GM23338 (cell line): ENCODE results near the gene KCNMA1. TPM values are rescaled to one million over a fixed set of nuclear protein-coding genes. Genes with fewer than 3 reads are reported as not detected.

ENCODE experiments used
- ATAC-seq: fragments of 200-7000 bp; cut with Tn5 transposase; 3 replicates; pipeline ENCODE4 v1.9.1; 2020
- DNase-seq: peaks from one replicate; pipeline ENCODE4 v3.0.0-alpha.2; 2015; ENCODE audit warnings: low spot score
- H2AFZ ChIP-seq: fragments of 200-600 bp; sonication (generic); 2 replicates; pipeline ENCODE4 v1.8.0; 2016; ENCODE audit warnings: antibody characterized with exemption, mild to moderate bottlenecking, moderate library complexity
- H3F3A ChIP-seq: fragments of 200-600 bp; sonication (generic); replicated peaks from 2 replicates; pipeline ENCODE4 v1.8.0; 2017; ENCODE audit warnings: antibody characterized with exemption, mixed run types, low read depth
- H3K27ac ChIP-seq: fragments of 200-600 bp; sonication (generic); 2 replicates; pipeline ENCODE4 v1.6.1; 2016; ENCODE audit warnings: low read depth
- H3K27me3 ChIP-seq: fragments of 200-600 bp; sonication (generic); 2 replicates; pipeline ENCODE4 v1.8.0; 2016; ENCODE audit warnings: mild to moderate bottlenecking, mixed run types, moderate library complexity; ENCODE audit not compliant: insufficient read depth
- H3K36me3 ChIP-seq: fragments of 200-600 bp; sonication (generic); 2 replicates; pipeline ENCODE4 v1.8.0; 2016; ENCODE audit warnings: mild to moderate bottlenecking; ENCODE audit not compliant: insufficient read depth
- H3K4me1 ChIP-seq: fragments of 200-600 bp; sonication (generic); 2 replicates; pipeline ENCODE4 v1.8.0; 2016; ENCODE audit warnings: mild to moderate bottlenecking, moderate library complexity; ENCODE audit not compliant: insufficient read depth
- H3K4me2 ChIP-seq: fragments of 200-600 bp; sonication (generic); 2 replicates; pipeline ENCODE4 v1.7.1; 2017; ENCODE audit warnings: mixed run types
- H3K4me3 ChIP-seq: fragments of 200-600 bp; sonication (generic); 2 replicates; pipeline ENCODE4 v1.6.1; 2016; ENCODE audit warnings: mixed run types
- H3K79me2 ChIP-seq: fragments of 200-600 bp; sonication (generic); replicated peaks from 2 replicates; pipeline ENCODE4 v1.8.0; 2017; ENCODE audit warnings: mild to moderate bottlenecking; ENCODE audit not compliant: insufficient read depth
- H3K9me2 ChIP-seq: fragments of 200-600 bp; sonication (generic); 2 replicates; pipeline ENCODE4 v1.8.0; 2017; ENCODE audit not compliant: insufficient read depth
- H4K20me1 ChIP-seq: fragments of 200-600 bp; sonication (generic); replicated peaks from 2 replicates; pipeline ENCODE4 v1.8.0; 2017; ENCODE audit warnings: mild to moderate bottlenecking; ENCODE audit not compliant: insufficient read depth
- H3K27ac Mint-ChIP-seq: 2 replicates; pipeline ENCODE4 v1.8.0; 2020; ENCODE audit warnings: inconsistent platforms, mild to moderate bottlenecking, moderate library complexity, mixed read lengths
- H3K27me3 Mint-ChIP-seq: 3 replicates; pipeline ENCODE4 v1.8.0; 2022; ENCODE audit warnings: low read depth, mild to moderate bottlenecking, moderate library complexity, mixed read lengths, inconsistent platforms; ENCODE audit not compliant: insufficient read depth, poor library complexity
- H3K36me3 Mint-ChIP-seq: 3 replicates; pipeline ENCODE4 v1.8.0; 2021; ENCODE audit warnings: low read depth, mild to moderate bottlenecking, inconsistent platforms, moderate library complexity, mixed read lengths
- H3K4me1 Mint-ChIP-seq: 3 replicates; pipeline ENCODE4 v1.8.0; 2020; ENCODE audit warnings: mild to moderate bottlenecking, inconsistent platforms, mixed read lengths
- H3K4me3 Mint-ChIP-seq: 3 replicates; pipeline ENCODE4 v1.8.0; 2021; ENCODE audit warnings: moderate library complexity, mild to moderate bottlenecking, inconsistent platforms, mixed read lengths
- H3K9me3 Mint-ChIP-seq: 3 replicates; pipeline ENCODE4 v1.8.0; 2020; ENCODE audit warnings: moderate library complexity, mild to moderate bottlenecking, inconsistent platforms, mixed read lengths
- CTCF ChIP-seq, 2 experiments: fragments of 200-600 bp in 1 of 2; sonication (generic) in 1 of 2; conservative IDR thresholded peaks; 2 replicates each; pipeline versions ENCODE4 v1.5.1 to v1.6.1; 2016 to 2017; ENCODE audit warnings: antibody characterized with exemption in 2 of 2, low read depth in 2 of 2, mild to moderate bottlenecking in 2 of 2, moderate library complexity in 1 of 2
- EZH2 ChIP-seq: fragments of 200-600 bp; sonication (generic); IDR thresholded peaks from one replicate; pipeline ENCODE4 v1.8.0; 2017; ENCODE audit warnings: antibody characterized with exemption, mild to moderate bottlenecking, low read depth; ENCODE audit not compliant: unreplicated experiment
- JUNB ChIP-seq: IDR thresholded peaks from one replicate; pipeline ENCODE4 v1.6.1; 2016; ENCODE audit warnings: antibody characterized with exemption; ENCODE audit not compliant: unreplicated experiment
- NANOG ChIP-seq: IDR thresholded peaks from 2 replicates; pipeline ENCODE4 v1.6.1; 2016; ENCODE audit warnings: antibody characterized with exemption, borderline replicate concordance
- POLR2AphosphoS5 ChIP-seq: IDR thresholded peaks from 2 replicates; pipeline ENCODE4 v1.6.1; 2016; ENCODE audit warnings: antibody characterized with exemption, low read depth
- REST ChIP-seq: IDR thresholded peaks from one replicate; pipeline ENCODE4 v1.6.1; 2018; ENCODE audit warnings: antibody characterized with exemption; ENCODE audit not compliant: unreplicated experiment
- STAT1 ChIP-seq: IDR thresholded peaks from one replicate; pipeline ENCODE4 v1.6.1; 2016; ENCODE audit warnings: antibody characterized with exemption; ENCODE audit not compliant: unreplicated experiment
- ZNF114 ChIP-seq: fragments of 250-450 bp; sonication (Bioruptor Pico); IDR thresholded peaks from 2 replicates; pipeline ENCODE4 v1.5.0; 2020; ENCODE audit warnings: mild to moderate bottlenecking, moderate library complexity
- ZNF331 ChIP-seq: fragments of 250-450 bp; sonication (Bioruptor Pico); IDR thresholded peaks from 2 replicates; pipeline ENCODE4 v1.5.0; 2020; ENCODE audit warnings: low read depth, mild to moderate bottlenecking, moderate library complexity
- polyA plus RNA-seq: library from polyadenylated mRNA; unstranded; fragments of >200 nt; fragmentation: Nextera tagmentation; extraction: Ambion mirVana; gene quantifications from 2 replicates; pipeline ENCODE4 v1.2.1, GENCODE V29; 2016
- total RNA-seq: library from RNA; depleted of rRNA; stranded (reverse); fragments of >200 nt; shearing (Covaris generic); gene quantifications from 2 replicates; pipeline ENCODE4 v1.2.3, GENCODE V29; 2014
- TF ChIP-seq, protein P1 (sequence below): IDR thresholded peaks from 2 replicates; pipeline ENCODE4 v1.6.1; 2016; ENCODE audit warnings: antibody characterized with exemption

The KCNMA1 gene
- total and polyA plus RNA-seq, 2 experiments from 2014 or later: 8.2 to 9.0 TPM

DNA sequence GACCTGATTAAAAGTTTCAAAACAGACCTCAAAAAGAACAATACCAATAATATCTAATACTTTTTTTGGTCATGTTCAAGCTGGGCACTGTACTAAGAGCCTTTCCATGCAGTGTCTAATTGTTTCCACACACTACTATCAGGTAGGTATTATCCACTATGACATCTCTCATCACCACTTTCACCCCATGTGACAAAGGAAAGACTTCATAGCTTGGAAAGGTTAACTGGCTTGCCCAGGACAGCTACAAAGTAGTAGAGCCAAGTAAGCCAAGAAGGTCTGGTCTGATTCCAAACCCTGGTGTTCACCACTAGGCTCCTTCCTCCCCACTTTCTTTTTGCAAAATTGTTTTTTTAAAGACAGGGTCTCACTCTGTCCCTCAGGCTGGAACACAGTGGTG is 400.5 kb downstream of the KCNMA1 start:
- ATAC-seq: no peak

More for the DNA sequence above, 400.5 kb downstream of the KCNMA1 start:
- Histone ChIP-seq H2AFZ (no peak overlapping the region), H3F3A (no peaks in the 10 kb centered on the region), H3K27me3 (no peaks in the 10 kb centered on the region), H3K36me3 (no peaks in the 10 kb centered on the region), H3K4me3 (no peak overlapping the region), H3K9me2 (no peaks in the 10 kb centered on the region), H3K79me2 (no peaks in the 10 kb centered on the region), H3K4me2 (no peak overlapping the region), H4K20me1 (no peaks in the 10 kb centered on the region), H3K27ac (no peak overlapping the region), H3K4me1 (no peaks in the 10 kb centered on the region)
- TF ChIP-seq ZNF114 (CRISPR knock-in tag): no peak
- TF ChIP-seq REST: no peak
- no peak for TF ChIP-seq STAT1
- TF ChIP-seq ZNF331 (CRISPR knock-in tag): no peak
- TF ChIP-seq POLR2AphosphoS5: no peak
- no peak for TF ChIP-seq CTCF (conservative IDR thresholded peaks at IDR 0.05; ENCODE audit: low read depth in 2 of 2)
- no peak for TF ChIP-seq JUNB
- TF ChIP-seq NANOG: no peak
- no peak for TF ChIP-seq EZH2
- TF ChIP-seq, protein P1, sequence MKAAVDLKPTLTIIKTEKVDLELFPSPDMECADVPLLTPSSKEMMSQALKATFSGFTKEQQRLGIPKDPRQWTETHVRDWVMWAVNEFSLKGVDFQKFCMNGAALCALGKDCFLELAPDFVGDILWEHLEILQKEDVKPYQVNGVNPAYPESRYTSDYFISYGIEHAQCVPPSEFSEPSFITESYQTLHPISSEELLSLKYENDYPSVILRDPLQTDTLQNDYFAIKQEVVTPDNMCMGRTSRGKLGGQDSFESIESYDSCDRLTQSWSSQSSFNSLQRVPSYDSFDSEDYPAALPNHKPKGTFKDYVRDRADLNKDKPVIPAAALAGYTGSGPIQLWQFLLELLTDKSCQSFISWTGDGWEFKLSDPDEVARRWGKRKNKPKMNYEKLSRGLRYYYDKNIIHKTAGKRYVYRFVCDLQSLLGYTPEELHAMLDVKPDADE: no peak
- no peak for DNase-seq
- Mint-ChIP-seq H3K27ac (no peak overlapping the region), H3K36me3 (no peaks in the 10 kb centered on the region), H3K9me3 (peaks cover 4% of the 10 kb centered on the region), H3K4me3 (no peak overlapping the region), H3K4me1 (peaks cover 3% of the 10 kb centered on the region; the same call in 2 of the 3 replicates), H3K27me3 (no peaks in the 10 kb centered on the region)
